ENCODE measurements around the gene ZNF787.

The ZNF787 gene

DNA sequence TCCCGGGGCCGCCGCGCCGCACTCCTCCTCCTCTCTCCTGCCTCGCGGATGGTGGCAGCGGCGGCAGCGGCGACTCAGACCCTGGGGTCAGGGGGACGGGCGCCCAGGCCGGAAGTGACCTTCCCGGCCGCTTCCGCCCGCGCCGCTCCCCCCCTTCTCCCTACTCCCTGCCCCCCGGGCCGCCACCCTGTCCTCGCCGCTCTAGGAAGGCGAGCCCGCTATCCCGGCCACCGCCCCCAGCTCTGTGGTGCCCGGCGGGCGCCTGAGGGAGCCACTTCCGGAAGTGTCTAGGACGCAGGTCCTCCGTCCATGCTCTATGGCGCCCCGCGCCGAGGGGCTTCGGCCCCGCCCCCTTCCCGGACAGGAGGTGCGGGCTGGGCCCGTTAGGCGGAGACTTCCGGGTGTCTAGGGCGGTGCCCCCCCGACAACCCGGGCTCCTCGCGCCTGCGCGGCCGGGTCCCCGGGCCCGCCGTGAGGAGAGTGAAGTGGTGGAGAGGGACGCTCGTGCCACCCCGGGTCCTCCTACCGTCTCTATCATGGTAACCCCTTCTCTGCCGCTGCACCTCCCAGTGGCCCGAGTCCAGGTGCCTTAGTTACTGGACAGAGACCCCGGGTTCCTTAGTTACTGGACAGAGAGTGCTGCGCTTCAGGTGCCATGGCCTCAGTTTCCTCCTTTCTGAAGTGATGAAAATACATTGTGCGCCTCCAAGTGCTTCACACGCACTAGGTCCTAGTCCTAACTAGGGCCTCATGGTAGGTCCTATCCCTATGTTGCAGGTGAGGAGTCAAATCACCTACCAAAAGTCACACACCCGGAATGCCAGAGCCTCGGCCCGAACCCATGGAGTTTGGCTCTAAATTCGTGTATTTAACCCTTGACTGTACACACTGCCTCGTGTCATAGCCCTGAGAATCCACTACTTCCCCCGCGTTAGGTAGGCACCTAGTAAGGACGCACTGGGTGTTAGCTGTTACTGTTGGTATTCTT, at the start of gene ZNF787:
Gene ZNF787 (minus strand): TSS at position 116 of the 988 bp plus-strand sequence. CDS start 18,078 bp downstream, outside the sequence.
- peak within 1 kb of the TSS; percentile 69 for H3K4me3 ChIP-seq (ENCODE audit: low read length)
- TF ChIP-seq, protein P1, sequence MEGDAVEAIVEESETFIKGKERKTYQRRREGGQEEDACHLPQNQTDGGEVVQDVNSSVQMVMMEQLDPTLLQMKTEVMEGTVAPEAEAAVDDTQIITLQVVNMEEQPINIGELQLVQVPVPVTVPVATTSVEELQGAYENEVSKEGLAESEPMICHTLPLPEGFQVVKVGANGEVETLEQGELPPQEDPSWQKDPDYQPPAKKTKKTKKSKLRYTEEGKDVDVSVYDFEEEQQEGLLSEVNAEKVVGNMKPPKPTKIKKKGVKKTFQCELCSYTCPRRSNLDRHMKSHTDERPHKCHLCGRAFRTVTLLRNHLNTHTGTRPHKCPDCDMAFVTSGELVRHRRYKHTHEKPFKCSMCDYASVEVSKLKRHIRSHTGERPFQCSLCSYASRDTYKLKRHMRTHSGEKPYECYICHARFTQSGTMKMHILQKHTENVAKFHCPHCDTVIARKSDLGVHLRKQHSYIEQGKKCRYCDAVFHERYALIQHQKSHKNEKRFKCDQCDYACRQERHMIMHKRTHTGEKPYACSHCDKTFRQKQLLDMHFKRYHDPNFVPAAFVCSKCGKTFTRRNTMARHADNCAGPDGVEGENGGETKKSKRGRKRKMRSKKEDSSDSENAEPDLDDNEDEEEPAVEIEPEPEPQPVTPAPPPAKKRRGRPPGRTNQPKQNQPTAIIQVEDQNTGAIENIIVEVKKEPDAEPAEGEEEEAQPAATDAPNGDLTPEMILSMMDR (conservative IDR thresholded peaks at IDR 0.05; ENCODE audit: low read length) = no peak
- peak; percentile 97 for DNase-seq (ENCODE audit: low read depth)

DNA sequence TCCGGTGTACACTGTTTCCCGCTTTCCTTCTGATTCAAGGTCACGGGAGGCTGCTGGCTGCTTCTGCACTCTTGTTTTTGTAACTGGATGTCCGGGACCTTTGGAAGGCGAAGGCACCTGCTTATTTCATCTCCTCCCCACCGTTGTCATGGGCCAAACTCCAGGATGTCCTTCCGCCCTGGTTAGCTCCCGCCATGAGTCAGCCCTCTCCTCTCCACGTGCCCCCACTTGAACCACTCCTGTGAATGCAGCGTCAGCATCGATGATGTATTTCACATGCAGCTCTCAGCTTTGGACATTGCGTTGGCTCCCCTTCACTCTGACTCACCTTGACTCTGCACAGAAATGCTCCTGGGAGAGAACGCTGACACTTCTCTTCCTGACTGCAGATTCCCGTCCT, 49.2 kb upstream of the ZNF787 start:
- no peak for DNase-seq (ENCODE audit: low read depth)
- no peak overlapping the region for H3K4me3 ChIP-seq (ENCODE audit: low read length)
- TF ChIP-seq, protein P1 (conservative IDR thresholded peaks at IDR 0.05; ENCODE audit: low read length) = no peak

DNA sequence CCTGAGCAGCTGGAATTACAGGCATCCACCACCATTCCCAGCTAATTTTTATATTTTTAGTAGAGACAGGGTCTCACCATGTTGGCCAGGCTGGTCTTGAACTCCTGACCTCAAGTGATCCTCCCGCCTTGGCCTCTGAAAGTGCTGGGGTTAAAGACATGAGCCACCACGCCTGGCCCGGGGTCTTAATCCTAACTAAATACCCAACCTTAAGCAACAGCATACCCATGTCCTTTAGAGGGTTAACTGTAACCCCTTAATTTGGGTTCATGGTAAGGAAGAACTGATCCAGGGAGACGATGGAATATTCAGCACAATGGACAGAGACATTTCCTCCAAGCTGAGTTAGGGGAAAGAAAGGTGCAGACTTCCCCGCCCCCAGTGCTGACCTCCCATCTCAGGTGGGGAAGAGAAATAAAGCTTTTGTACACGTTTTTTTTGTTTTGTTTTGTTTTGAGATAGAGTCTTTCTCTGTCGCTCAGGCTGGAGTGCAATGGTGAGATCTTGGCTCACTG, 46.0 kb upstream of the ZNF787 start:
- DNase-seq (ENCODE audit: low read depth) = no peak
- TF ChIP-seq, protein P1 (conservative IDR thresholded peaks at IDR 0.05; ENCODE audit: low read length) = no peak

DNA sequence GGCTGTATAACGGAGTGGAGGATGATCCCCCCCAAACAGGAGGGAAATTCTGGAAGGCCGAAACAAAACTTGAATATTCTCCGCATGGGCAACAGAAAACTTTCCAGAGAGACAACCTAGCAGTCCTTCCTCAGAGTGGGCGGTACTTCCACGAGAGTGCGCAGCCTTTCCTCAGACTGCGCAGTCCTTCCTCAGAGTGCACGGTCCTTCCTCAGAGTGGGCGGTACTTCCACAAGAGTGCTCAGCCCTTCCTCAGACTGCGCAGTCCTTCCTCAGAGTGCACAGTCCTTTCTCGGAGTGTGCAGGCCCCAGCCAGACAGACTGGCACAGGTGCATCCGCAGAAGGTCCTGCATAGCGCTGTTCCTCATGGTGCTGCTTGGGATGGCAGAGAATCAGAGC, 42.0 kb upstream of the ZNF787 start:
- no peak overlapping the region for H3K4me3 ChIP-seq (ENCODE audit: low read length)
- TF ChIP-seq, protein P1 (conservative IDR thresholded peaks at IDR 0.05; ENCODE audit: low read length) = no peak
- DNase-seq (ENCODE audit: low read depth) = no peak

More for the DNA sequence above, 46.0 kb upstream of the ZNF787 start:
- no peak overlapping the region for H3K4me3 ChIP-seq (ENCODE audit: low read length)

DNA sequence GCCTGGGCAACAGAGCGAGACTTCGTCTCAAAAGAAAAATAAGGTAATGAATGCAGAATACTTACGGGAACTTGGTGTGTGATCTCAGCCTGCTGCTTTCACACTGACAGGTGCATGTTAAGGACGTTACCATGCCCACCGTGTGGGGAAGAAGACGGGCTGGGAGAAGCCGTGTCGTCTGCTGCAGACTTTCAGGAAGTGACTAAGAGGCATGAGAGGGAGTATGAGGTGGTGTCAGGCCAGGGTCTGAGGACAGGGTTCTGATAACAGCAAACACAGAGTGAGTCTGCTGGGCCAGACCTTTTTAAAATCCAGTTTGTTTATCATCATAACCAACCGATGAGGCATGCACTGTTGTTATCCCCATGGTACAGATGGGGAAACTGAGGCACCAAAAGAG, 41.2 kb upstream of the ZNF787 start:
- TF ChIP-seq, protein P1 (conservative IDR thresholded peaks at IDR 0.05; ENCODE audit: low read length) = no peak
- H3K4me3 ChIP-seq (ENCODE audit: low read length) = no peak overlapping the region
- DNase-seq (ENCODE audit: low read depth) = no peak

DNA sequence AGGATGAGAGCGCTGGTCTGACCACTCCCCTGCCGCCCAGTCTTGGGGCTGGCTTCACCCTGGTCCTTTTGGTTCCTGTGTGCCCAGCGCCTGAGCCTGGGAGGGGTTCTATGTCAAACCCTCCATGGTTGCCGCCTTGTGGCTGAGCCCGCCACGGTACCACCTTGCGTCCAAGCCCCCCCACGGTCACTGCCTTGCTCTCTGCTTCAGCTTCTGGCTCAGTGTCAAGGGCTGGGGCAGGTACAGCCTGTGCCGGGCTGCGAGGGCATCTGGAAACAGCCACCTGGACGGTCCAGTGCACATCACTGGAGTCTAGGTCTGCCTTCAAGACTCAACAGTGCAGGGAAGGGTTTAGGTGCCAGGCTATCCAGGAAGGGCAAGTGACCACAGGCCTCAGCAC, 40.4 kb upstream of the ZNF787 start:
- H3K4me3 ChIP-seq (ENCODE audit: low read length) = no peak overlapping the region
- TF ChIP-seq, protein P1 (conservative IDR thresholded peaks at IDR 0.05; ENCODE audit: low read length) = no peak
- no peak for DNase-seq (ENCODE audit: low read depth)

Measured in AG10803 (cell line).